Epithelial cell of esophagus (primary cell): ENCODE results near the gene TNP1.

Experiments used
- DNase-seq: peaks from one replicate; pipeline ENCODE4 v3.0.0; 2010; ENCODE audit warnings: low read depth
- H3K4me3 ChIP-seq: 2 replicates; pipeline ENCODE4 v1.5.1; 2011; ENCODE audit warnings: mild to moderate bottlenecking, low read length, control low read depth
- CTCF ChIP-seq: IDR thresholded peaks from 2 replicates; pipeline ENCODE4 v1.5.1; 2011; ENCODE audit warnings: low read depth, mild to moderate bottlenecking, low read length, control low read depth, inconsistent platforms; ENCODE audit not compliant: insufficient read depth; ENCODE audit errors: missing control alignments

TNP1 gene

GRCh38 chr2:216870508-216871332 is 10.9 kb upstream of the TNP1 start:
- DNase-seq: no peak
- no peak for TF ChIP-seq CTCF
- H3K4me3 ChIP-seq: no peak overlapping the region

- no peak overlapping the region for H3K4me3 ChIP-seq
- TF ChIP-seq CTCF: no peak
- DNase-seq: peak; percentile 1
Observed at GRCh38 chr2:216866515-216867095, 6.7 kb upstream of the TNP1 start.

GRCh38 chr2:216865658-216866057 is 5.8 kb upstream of the TNP1 start:
- no peak for TF ChIP-seq CTCF
- DNase-seq: no peak
- no peak overlapping the region for H3K4me3 ChIP-seq

GRCh38 chr2:216863946-216864345 is 4.1 kb upstream of the TNP1 start:
- H3K4me3 ChIP-seq: no peak overlapping the region
- no peak for TF ChIP-seq CTCF
- DNase-seq: peak; percentile 43

- DNase-seq: no peak
- no peak overlapping the region for H3K4me3 ChIP-seq
- no peak for TF ChIP-seq CTCF
Observed at GRCh38 chr2:216862628-216863398, 2.9 kb upstream of the TNP1 start.

- no peak for DNase-seq
- TF ChIP-seq CTCF: no peak
- no peak overlapping the region for H3K4me3 ChIP-seq
Observed at GRCh38 chr2:216860426-216861137, 718 bp upstream of the TNP1 start.
